T-helper 22 cell (primary cell): ENCODE measurements around the gene ZNF318.
"Not testable (repeated sequence)": the region's sequence is repeated elsewhere in the genome, so short reads cannot be mapped to it uniquely, and the experiment has no call there.

ENCODE experiments used
- DNase-seq: peaks from one replicate; pipeline ENCODE4 v3.0.0-alpha.2; 2020; ENCODE audit warnings: low read depth

The ZNF318 gene

GRCh38 chr6:43369174-43370002 lies at the start of gene ZNF318:
Gene ZNF318, minus strand, starts transcription at chr6:43369647. Its CDS starts 282 bp downstream, at chr6:43369365.
- DNase-seq = peak; percentile 92

- no peak for DNase-seq
These were observed 47.5 kb upstream of the ZNF318 start for GRCh38 chr6:43416935-43417334.

- not testable (repeated sequence) for DNase-seq
These were observed 45.8 kb upstream of the ZNF318 start for GRCh38 chr6:43415275-43415674.

GRCh38 chr6:43413002-43413401 lies 43.6 kb upstream of the ZNF318 start:
- DNase-seq = no peak

- no peak for DNase-seq
These were observed 43.1 kb upstream of the ZNF318 start for GRCh38 chr6:43412541-43412940.

- DNase-seq = not testable (repeated sequence)
These were observed 41.3 kb upstream of the ZNF318 start for GRCh38 chr6:43410776-43411175.

- no peak for DNase-seq
These were observed 38.8 kb upstream of the ZNF318 start for GRCh38 chr6:43408259-43408658.

- no peak for DNase-seq
These were observed 37.8 kb upstream of the ZNF318 start for GRCh38 chr6:43407296-43407695.

- no peak for DNase-seq
These were observed 35.9 kb upstream of the ZNF318 start for GRCh38 chr6:43405354-43405753.

GRCh38 chr6:43402820-43403219 lies 33.4 kb upstream of the ZNF318 start:
- DNase-seq = no peak

- DNase-seq = no peak
These were observed 32.3 kb upstream of the ZNF318 start for GRCh38 chr6:43401730-43402129.

GRCh38 chr6:43399932-43400487 lies 30.6 kb upstream of the ZNF318 start:
- no peak for DNase-seq

- no peak for DNase-seq
These were observed 27.1 kb upstream of the ZNF318 start for GRCh38 chr6:43396408-43397149.

- no peak for DNase-seq
These were observed 26.3 kb upstream of the ZNF318 start for GRCh38 chr6:43395776-43396175.

GRCh38 chr6:43394982-43395381 lies 25.5 kb upstream of the ZNF318 start:
- DNase-seq = no peak

GRCh38 chr6:43393602-43394001 lies 24.2 kb upstream of the ZNF318 start:
- no peak for DNase-seq

GRCh38 chr6:43393133-43393532 lies 23.7 kb upstream of the ZNF318 start:
- DNase-seq = not testable (repeated sequence)

GRCh38 chr6:43391440-43392031 lies 22.1 kb upstream of the ZNF318 start:
- peak; percentile 52 for DNase-seq

- not testable (repeated sequence) for DNase-seq
These were observed 21.4 kb upstream of the ZNF318 start for GRCh38 chr6:43390753-43391439.

GRCh38 chr6:43389730-43390295 lies 20.4 kb upstream of the ZNF318 start:
- no peak for DNase-seq

GRCh38 chr6:43386492-43386891 lies 17.0 kb upstream of the ZNF318 start:
- DNase-seq = no peak
